Umbilical cord (tissue), 2 donors: ENCODE measurements around the gene HSPB7. TPM values are rescaled to one million over a fixed set of nuclear protein-coding genes. Genes with fewer than 3 reads are reported as not detected.
"Not testable (repeated sequence)": the region's sequence is repeated elsewhere in the genome, so short reads cannot be mapped to it uniquely, and the experiment has no call there.

ENCODE experiments used
- DNase-seq: peaks from one replicate; pipeline ENCODE4 v3.0.0-alpha.2; 2015; ENCODE audit warnings: low spot score
- total RNA-seq: library from RNA; depleted of rRNA; stranded (reverse); fragments of >200 nt; gene quantifications from one replicate; pipeline ENCODE4 v1.2.3, GENCODE V29; 2014; ENCODE audit warnings: low replicate concordance; ENCODE audit not compliant: insufficient read depth

The HSPB7 gene
- total RNA-seq = 4.3 TPM

DNA sequence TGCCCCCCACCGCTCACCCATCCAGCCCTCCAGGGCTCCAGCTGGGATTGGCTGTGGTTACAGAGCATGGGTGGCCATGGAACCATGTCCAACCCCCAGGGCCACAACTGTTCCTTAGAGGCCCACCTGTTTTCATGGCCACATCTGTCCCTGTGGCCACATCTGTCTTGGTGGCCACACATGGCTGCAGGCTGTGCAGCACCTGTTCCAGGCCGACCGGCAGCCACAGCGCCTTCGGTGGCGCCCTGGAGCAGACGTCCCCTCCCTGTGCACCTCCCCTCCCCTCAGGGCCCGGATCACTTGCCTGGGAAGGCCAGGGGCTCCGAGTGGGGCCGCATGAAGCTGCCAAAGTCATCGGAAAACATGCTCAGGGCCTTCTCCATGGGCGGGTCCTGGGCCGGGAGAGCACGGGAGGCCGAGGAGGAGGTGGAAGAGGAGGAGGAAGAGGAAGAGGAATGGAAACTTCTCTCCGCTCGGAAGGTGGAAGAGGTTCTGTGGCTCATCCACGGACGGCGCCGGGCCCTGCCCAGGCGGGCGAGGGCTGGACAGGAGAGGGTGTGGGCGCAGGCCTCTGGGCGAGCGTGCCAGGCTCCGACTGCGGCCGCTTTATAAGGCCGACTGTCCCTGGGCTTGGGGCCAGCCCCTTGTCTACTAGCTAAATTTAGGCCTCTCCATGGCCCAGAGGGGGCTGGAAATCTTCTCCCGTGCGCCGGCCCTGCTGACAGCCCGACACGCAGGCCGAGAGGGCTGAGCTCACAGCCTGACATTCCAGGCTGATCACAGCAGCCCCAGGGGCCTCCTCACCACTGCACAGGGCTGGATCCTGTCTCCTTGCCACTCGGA lies at the start of gene HSPB7:
HSPB7 (minus strand) TSS at position 583 of the 843 bp plus-strand sequence; CDS start at position 503, 80 bp downstream.
- DNase-seq = peak; percentile 97

DNA sequence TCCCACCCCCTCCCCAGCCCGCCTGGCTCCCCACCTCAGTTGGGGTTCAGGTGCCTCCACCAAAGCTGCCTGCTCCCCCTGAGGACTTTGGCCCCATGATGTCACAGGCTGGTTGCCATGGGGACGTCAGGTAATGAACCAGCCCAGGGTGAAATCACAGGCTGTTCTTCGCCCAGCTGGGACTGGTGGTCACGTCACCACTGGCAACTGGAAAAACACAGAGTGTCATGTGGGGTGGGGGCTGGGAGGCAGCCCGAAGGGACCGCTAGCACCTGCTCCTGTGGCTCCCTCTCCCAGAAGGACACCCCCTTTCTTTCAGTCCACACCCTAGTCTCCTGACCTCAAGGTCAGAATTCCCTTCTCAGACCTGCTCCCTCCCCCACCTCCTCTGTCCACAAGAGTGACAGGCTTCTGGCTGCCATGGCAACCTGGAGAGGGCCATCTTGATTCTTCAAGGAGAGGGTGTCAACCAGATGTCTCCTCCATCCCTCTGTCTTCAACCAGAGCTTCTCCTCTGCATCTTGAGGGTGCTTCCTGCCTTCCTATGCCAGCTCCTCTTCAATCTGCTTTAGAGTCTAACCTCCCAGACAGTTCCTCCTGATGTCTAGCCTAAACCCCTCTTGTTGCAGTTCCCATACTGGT lies 49.4 kb upstream of the HSPB7 start:
- no peak for DNase-seq

DNA sequence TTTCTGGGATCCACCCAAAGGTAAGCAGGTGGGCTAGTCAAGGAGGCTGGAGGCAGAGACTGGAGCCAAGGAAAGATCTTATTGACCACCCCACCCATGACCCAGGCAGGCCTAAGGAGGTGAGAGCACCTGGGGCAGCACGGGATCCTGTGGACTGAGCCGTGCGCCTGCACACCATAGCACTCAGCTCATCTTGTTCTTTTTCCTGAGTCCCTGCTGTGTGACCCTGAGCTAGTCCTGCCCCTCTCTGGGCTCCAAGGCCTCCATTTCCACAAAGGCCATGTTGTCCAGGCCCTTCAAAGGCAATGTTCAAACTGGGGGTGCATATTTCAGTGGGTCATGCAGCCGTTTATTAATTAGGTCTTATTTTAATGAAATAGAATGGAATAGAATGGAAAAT lies 48.4 kb upstream of the HSPB7 start:
- DNase-seq = no peak

DNA sequence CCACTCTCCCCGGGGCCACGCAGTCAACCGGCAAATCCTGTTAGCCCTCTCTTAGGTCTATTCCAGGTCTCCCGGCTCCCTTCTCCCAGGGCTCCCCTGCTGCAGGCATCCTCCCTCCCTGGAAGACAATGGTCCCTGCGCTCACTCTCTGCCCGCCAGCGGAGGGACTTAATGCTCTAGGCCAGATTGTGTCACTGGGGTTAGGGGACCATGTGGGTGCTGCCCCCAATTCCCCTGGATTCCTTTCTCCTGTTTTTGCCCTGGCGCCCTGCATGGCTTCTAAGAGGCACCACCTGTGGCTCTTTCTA lies 47.4 kb upstream of the HSPB7 start:
- no peak for DNase-seq

DNA sequence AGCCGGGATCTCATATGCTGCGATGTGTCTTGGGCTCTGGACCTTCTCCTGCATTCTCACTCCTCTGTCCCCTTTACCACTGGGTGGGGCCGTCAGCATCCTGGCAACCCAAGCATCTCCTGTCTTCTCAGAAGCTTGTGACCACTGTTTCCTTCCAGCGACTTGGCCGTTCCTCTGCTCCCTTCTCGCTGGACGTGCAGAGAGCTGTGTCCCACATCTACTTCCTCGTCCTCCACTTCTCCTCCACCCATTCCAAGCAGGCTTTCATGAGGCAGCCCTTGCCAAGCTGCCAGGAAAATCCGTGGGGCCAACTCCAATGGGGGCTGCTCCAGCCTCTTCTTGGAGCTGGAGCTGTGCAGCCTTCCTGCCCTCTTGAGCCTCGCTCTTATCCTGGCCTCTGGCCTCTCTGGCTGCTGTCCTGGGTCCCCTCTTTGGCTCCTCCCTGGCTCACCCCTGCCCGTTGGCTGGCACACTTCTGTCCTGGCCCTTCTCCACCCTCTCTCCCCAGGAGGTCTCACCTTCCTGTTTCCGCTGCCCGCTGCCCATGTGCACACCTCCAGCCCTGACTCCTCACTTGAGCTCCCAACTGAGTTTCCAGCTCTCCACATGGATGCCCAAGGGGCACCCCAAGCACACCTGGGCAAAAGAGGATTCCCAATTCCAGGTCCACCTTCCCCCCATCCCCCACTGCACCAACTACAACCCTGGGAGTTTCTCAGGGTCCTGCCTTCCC lies 46.9 kb upstream of the HSPB7 start:
- DNase-seq = peak; percentile 69

DNA sequence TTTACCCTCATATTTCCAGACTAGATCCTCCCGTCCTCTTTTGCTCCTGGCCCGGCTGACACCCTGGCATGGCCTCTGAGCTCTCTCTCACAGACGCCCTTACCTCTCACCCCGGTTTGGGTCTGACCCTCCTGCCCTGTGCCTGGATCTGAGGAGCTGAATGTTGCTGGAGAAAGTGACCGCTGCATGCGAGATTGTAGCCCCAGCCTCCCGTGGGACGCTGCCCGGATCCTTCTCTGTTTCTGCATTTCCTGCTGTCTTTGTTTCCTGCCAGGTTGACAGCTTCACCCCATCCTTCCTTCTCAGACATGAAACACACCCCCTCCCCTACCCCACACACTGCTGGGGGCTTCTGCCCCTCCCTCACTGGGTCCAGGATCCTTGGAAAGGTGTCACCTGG lies 46.1 kb upstream of the HSPB7 start:
- no peak for DNase-seq

DNA sequence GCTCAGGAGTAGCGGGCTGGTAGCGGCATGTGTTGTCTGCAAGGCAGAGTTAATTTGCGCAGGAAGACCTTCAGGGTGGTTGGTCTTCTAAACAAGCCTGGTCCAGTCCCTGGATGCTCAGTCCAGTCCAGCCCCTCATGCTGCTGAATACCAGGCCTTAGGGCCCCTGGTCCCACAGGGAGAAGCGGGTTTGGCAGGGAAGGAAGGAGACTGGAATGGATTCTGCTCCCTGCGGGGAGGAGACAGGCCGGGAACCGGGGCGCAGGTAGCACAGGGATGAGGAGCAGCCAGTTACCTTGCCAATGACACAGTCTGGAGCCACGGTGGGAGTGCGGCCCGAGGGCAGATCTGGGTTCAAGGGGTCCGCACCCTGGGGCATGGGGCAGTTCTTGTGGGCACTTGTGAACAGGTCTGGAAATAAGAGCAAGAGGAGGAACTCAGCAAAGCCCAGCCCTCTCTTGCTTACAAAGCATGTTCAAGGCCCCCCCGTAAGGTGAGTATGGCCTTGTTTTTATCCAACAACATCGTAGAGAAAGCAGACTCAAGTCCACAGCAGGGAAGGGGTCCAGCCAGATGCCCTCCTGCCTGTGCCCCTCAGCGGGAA lies 45.5 kb upstream of the HSPB7 start:
- no peak for DNase-seq

DNA sequence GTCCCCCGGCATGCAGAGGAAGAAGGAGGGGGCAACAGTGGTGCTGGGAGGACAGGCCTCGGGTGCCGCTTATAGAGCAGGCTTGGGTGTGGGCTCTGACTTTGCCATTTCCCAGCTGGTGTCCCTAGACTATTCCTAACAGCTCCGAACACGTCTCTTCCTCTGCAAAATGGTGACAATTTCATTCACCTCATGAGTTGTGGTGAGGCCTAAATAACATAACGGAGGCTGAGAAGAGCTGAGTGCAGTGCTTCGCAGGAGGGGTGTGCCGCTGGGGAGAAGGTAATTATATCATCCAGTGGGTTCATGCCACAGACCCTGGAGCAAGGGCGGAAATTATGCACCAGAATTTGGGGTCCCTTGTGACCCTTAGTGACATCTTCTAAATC lies 44.8 kb upstream of the HSPB7 start:
- DNase-seq = not testable (repeated sequence)

DNA sequence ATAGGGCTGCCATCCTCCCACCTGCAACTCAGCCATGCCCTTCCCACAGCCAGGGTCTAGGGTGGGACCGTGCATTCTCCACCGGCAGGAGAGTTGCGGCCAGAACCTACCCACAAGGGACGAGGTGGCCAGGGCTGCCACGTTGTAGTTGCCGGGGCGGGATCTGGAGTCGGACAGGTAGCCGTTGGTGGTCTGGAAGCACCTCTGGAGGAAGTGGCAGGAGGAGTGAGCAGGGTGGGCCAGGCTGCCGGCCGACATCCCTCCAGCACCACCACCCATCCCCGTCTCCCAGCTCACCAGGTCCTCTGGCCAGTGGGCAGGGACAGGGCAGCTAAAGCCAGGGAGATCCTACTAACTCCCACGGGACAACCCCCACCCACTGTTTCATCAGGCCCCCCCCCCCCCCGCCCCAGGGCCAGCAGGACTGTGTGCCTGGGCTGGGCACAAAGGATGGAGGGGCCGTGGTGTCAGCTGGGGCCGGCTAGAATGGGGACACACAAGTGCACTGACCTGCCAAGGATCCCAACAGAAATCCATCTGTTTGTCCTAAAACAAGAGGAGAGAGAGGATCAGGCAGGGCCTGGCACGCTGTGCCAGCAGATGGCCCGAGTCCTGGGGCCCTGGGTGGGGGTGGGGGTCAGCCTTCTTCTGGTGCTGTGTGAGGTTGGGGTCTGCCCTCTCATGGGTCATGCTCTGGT lies 44.3 kb upstream of the HSPB7 start:
- DNase-seq = not testable (repeated sequence)

DNA sequence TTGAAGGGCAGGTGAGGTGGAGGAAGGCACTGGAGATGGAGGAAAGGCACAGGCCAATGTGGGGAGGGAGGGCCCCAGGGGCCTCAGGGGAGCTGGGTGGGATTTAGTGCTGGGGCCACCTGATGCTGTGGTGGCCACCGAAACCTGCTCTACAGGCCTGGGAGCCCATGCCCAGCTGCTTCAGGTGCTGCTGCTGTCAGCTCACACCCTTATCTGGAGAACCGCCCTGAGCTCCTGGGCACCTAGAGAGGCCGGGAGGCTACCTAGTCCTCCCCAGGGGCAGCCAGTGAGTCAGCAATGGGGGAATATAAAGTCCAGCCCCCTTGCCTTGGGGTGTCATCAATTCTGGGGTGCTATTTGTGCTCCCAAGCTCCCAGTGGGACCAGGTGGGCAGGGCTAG lies 43.4 kb upstream of the HSPB7 start:
- DNase-seq = no peak

DNA sequence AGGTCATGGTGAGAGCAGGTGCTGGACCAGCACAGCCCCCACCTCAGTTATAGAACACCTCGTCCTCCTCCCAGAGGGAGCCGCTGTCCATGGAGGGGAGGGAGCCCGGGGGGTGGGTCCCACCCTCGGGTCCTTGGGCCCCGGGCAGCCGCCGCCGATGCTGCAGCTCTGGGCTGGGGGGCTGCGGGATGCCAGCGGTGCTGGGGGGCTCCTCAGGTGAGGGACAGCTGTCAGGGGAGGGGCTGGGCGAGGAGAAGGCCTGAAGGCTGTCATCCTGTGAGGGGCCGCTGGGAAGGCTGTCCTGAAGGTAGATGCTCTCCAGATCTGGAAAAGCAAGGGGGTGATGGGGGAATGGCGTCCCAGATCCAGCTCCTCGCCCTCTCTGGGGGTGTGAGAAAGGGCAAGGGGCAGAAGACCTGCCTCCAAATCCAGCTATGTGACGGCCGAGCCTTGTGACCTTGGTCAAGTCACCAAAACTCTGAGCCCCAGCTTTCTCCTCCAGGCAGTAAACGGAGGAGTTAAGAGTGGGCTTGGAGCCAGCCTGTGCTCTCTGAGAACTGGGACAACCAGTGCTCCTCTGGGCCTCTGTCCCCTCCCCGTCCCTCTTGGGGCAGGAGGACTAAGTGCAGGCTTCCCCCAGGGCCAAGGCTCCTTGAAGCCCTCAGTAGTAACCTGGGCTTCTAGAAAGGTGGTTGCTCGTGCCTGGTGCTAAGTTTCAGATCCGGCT lies 40.7 kb upstream of the HSPB7 start:
- not testable (repeated sequence) for DNase-seq

DNA sequence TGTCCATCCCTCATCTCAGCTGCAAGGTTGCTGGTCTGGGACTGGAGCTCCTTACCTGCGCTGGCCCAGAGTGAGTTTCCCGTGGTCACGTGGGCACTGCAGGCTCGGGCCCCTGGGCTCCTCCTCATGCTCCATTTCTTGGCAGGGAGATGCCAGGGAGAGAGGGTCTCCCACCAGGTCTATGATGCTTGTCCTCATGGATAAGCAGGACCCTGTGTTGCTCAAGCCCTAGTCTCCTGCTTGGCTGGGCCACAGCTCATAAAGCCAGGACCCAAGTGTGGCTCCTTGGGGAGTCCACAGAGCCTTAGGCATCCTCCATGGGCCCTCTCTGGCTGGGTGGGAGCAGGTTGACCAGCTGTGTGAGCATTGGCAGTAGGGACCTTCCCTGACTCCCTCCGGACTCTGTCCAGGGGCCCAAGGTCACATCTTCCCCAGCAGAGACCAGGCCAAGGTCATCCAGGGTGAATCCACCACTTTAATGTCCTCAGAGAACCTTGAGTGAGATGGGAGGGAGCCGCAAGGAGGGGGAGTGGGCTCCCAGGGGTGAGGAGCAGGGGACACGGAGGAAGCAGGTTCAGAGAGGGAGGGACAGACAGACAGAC lies 39.6 kb upstream of the HSPB7 start:
- DNase-seq = not testable (repeated sequence)

DNA sequence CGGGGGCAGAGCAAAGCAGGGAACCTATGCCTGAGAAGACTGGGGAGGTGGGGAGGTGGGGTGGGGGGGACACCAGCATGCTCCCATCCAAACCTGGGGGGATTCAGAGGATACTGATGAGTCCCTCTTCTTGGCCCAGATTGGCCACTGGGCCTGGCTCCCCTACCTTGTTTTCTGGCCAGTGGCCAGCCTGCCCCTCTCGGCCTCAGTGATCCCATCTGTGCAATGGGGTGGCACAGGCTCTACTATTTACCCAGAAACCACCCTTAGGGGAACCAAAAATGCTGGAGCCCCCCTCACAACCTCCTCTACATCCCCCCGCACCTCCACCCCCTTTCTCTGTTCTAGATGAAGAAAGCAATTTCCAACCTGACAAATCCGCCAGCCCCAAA lies 38.7 kb upstream of the HSPB7 start:
- DNase-seq = not testable (repeated sequence)

DNA sequence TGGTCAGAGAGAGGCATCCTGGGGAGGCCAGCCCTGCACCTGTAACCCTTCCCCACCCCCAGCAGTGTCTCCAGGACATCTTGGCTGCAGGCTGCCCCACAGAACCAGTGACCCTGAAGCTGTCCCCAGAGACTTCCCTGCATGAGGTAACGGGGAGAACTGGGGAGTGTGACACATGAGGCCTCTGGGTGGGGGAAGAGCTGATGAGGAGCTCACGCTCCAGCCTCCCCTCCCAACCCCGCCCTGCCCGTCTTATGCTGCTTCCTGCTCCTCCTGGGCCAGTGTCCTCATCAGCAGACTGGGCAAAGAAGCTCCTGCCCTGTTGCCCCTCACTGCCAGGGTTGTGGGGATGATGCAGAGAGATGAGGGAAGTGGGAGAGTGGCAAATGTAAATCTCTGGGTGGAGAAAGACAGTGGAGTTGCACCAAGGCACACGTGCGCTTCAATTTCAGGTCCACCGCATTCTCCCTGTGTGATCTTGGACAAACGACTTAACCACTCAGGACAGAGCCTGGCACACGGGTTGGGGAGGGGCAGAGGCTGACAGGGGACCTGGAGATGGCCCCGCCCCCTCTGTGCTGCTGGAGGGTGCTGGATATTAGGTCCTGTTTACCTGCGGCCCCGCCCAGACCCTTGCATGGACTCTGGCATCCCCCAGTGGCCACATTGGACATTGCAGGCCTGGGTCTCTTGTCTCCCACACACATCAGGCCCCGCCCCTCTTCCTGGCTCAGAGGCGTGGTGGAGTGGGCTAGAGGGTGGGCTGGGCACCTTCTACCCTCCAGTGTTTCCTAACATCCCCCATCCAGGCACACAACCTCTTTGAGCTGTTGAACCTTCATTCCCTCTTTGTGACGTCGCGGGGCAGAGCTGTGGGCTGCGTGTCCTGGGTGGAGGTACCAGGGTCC lies 38.0 kb upstream of the HSPB7 start:
- peak; percentile 79 for DNase-seq

DNA sequence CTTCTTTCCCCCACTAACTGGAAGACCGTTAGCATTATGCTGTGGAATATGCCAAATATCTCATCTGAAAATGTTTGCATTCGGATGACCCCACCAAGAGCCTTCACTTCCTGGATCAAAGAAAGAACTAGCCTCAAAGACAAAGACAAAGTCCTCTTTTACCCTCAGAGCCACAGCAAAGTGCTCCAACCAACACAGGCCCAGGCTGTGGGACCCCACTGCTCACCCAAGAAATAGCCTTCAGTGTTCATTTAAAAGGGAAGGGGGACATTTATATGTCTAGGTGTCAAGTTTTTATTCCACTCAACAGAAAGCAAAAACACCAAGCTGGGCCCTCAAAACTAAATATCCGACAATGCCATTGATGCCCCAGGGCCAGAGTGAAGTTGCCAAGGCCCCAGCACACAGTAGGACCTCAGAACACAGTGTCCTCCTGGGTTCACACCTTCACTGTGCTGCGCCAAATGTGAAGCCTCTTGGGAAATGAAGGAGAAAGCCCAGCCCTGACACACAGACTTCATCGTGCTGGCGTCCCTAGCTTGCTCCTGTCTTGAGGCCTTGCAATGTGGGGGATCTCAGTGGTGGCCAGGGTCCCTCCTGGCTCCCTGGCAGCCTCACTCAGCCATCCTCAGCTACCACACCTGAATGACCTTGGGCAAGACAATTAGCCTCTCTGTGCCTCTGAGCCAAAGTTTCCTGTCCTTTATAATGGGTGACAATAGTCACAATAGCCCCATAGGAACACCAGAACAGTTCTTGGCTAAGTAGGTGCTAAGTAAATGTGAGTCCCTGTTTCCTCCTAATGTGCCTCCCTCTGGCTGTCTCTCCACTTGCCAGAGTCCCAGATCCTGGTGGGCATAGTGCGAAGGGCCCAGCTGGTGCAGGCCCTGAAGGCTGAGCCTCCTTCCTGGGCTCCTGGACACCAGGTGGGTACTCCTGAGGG lies 37.0 kb upstream of the HSPB7 start:
- DNase-seq = no peak

DNA sequence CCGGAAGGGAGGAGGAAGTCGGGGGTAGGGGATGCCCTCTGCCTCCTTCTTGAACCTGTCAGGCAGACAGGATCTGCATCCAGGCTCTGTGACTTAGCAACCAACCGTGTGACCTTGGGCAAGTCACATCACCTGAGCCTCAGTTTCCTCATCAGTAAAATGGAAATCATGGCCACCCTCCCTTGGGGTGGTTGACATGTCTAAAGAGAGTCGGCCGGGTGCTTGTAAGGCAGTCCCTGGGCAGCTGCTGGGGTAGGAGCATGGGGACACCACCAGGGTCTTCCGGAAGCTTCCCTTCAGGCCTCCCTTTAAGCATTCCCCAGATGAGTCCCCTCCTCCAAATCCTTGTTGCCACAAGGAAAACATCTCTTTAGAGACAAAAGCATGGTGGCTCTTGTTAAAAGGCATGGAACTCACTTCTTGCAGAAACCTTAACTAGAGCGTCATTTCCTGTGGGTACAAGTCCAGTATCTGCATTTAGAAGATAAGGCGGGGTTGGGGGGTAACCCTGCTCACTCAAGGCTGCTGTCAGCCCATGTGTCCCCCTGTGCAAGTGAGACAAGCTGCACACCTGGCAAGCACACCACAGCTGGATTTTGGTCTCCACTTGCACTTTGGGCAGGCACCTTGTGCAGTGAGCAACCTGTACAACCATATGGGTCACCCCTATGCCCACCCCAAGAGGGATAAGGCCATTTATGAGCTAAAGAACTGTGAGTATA lies 36.1 kb upstream of the HSPB7 start:
- no peak for DNase-seq

DNA sequence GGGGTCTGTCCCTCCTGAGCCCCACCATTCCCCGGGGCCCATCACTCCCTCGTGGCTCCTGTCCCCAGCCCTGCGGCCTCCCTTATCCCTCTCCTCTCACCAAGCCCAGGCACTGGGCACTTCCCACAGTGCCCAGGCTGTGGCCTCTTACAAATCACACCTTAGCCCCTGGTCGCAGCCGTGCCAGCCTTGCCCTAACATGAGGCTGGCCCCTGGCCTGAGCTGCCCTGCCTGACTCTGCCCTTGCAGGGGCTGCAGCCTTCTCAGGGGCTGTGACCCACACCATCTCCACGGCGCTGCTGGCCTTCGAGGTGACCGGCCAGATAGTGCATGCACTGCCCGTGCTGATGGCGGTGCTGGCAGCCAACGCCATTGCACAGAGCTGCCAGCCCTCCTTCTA lies 34.1 kb upstream of the HSPB7 start:
- not testable (repeated sequence) for DNase-seq

DNA sequence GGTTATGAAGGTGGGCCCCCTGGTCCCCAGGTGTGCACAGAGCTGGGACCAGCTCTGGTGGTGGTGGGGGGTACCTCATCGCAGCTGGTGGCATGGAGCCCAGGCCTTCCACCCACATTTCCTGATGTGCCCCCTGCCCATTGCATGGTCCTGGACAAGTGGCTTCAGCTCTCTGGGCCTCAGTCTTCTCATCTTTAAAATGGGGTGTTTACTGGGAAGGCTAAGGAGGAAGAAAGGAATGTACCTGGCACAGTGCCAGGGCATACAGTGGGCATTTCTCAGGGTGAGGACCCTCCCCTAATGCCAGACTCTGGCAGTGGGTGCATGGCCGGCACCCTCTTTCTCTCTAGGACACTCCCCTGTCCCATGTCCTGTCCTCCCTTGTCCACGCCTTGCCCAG lies 33.2 kb upstream of the HSPB7 start:
- DNase-seq = no peak
